Stimulated activated CD4-positive, alpha-beta T cell treated with anti-CD3 and anti-CD28 coated beads, Interleukin-1b, Interleukin-23, amount 100 ng/mL, for 4 hours (primary cell): Measurements from ENCODE around the gene PIK3R5.

Experiments used
- DNase-seq, 2 donors: peaks; one replicate each; pipeline ENCODE4 v3.0.0-alpha.2; 2020; ENCODE audit warnings: low read depth in 2 of 2

Gene PIK3R5

GRCh38 chr17:8953156-8953885 is 12.2 kb downstream of the PIK3R5 start:
- DNase-seq = no peak

- DNase-seq = no peak
These were observed 13.3 kb downstream of the PIK3R5 start for GRCh38 chr17:8952191-8952590.

DNA sequence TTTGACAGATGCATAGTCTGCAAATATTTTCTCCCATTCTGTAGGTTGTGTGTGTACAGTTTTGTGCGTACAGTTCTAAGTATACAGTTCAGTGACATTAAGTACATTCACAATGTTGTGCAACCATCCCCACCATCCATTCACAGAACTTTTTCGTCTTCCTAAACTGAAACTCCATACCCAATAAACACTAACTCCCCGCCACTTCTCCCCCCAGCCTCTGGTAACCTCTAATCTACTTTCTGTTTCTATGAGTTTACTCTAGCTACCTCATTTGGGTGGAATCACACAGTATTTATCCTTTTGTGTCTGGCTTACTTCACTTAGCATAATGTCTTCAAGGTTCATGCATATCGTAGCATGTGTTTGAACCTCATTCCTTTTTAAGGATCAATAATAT is 14.3 kb downstream of the PIK3R5 start:
- no peak for DNase-seq

DNA sequence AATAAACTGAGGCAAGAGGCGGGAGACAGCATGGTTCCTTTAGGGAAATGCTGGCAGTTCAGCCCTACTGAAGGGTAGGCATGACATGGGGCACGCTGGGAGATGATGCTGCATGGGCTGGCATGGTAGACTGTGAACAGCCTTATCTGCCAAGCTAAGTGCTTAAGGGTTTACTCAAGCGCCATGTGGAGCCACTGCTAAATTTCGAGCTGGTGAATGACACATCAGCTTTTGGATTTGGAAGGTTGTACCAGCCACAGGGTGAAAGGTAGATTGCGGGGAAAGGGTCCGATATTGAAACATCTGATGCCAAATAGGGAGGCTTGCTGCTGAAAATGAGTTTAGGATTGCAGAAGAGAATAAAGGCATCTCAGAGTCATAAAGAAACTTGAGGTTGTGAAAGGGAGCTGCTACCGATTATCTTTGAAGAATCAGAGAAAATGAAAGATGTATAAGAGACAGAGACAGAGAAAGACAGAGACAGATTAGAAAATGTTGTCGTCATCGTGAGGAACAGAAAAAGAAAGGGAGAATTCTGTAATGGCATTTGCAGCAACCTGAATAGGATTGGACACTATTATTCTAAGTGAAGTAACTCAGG is 16.3 kb downstream of the PIK3R5 start:
- DNase-seq = no peak

- no peak for DNase-seq
These were observed 17.0 kb downstream of the PIK3R5 start for GRCh38 chr17:8948462-8948861.

DNA sequence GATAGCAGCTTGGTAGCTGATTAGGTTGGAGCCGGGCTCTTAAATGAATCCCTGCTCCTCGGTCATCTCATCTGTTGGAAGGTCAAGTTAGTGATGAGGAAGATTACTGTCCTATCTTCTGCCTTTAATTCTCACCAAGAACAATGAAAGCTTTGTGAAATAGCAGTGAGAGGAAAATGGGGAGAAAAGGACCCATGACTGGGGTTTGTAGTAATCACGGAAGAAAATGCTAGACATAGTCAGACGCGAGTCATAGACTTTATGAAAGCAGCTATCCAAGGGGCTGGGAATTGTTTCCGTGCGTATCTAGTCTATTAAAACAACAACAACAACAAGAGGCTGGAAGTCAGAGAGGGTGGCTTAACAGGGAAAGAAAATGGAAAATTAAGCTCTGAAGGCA is 18.3 kb downstream of the PIK3R5 start:
- DNase-seq = no peak

GRCh38 chr17:8946476-8946875 is 19.0 kb downstream of the PIK3R5 start:
- DNase-seq = no peak

GRCh38 chr17:8946071-8946470 is 19.4 kb downstream of the PIK3R5 start:
- no peak for DNase-seq

GRCh38 chr17:8944748-8945147 is 20.8 kb downstream of the PIK3R5 start:
- DNase-seq = no peak

DNA sequence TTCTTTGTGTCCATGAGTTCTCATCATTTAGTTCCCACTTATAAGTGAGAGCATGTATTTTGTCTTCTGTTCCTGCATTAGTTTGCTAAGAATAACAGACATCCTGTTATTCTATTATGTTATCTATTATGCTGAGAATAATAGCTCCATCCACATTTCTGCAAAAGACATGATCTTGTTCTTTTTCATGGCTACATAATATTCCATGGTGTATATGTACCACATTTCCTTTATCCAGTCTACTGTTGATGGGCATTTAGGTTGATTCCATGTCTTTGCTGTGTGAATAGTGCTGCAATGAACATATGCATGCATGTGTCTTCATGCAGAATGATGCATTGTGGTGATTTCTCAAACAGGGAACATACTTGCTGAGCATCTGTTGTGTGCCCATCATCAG is 21.4 kb downstream of the PIK3R5 start:
- no peak for DNase-seq

DNA sequence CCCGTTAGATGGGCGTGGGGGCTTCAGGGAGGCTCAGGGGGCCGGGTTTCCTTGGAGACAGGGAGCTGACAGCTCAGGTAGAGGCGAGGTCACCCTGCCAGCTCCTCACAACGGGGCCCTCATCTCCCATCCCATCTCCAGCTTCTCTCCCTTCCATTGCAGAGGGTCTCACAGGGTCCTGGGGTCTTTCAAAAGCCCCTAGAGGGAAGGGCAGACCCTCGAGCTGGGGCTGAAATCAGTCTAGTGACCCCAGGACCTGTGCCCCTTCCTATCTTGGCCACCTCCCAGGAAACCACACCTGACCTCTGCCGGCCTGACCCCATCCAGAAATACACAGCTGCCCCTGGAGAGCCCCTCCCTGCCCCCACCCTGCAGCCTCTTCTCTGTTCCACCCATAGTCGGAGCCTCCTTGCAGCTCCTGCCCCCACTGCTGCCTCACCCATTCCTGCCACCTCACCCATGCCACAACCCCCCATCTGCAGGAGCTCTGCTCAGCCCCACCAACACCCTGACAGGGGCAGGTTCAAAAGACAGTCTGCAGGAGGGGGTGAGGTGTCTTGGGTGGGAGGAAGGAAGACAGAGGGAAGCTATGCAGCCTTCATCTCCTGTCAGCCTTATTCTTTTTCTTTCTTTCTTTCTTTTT is 23.4 kb downstream of the PIK3R5 start:
- DNase-seq = no peak

DNA sequence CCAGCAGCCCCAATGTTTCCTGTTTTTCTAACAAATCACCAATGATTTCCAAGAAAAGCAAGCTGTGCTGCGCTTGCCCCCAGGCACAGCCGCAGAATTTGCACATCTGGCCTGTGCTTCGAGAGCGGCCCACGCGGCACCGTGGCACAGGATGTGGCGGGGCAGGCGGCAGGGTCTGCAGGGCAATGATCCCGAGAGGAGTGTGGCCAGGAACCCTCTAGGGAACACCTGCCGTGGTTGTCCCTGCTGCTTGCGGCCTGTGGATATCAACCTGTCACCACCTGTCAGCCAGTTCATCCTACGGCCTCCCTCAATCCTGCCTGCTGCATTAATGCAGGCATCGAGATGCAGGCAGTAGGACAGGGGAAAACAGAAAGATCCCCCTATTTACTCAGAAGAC is 24.0 kb downstream of the PIK3R5 start:
- DNase-seq = peak in 1 of 2 donors; percentile 47

DNA sequence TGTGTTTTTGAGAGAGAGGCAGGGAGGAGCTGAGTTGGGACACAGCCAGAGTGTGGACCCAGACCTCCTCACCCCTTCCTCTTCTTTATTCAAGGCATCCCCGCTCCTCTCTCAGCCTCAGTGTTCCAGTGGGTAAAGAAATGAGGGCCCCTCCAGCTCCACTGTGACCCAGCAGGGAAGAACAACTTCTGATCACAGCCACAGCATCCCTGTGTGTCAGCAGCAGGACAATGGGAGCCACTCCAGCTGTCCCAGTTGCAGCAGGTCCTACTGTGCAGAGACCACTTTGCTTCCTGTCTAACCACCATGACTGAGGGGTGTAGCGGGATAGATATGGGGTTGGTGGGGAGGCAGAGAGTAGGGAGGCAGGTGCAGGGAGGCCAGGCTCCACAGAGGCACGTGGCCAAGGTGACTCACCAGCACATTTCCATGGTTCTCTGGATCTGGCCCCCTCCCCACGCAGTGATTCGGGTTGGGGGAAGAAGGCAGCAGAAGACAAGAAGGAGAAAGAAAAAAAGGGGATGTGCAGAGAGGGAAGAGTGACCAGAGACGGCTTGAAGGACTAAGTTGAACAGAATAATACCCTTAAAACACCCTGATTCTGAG is 24.5 kb downstream of the PIK3R5 start:
- no peak for DNase-seq

DNA sequence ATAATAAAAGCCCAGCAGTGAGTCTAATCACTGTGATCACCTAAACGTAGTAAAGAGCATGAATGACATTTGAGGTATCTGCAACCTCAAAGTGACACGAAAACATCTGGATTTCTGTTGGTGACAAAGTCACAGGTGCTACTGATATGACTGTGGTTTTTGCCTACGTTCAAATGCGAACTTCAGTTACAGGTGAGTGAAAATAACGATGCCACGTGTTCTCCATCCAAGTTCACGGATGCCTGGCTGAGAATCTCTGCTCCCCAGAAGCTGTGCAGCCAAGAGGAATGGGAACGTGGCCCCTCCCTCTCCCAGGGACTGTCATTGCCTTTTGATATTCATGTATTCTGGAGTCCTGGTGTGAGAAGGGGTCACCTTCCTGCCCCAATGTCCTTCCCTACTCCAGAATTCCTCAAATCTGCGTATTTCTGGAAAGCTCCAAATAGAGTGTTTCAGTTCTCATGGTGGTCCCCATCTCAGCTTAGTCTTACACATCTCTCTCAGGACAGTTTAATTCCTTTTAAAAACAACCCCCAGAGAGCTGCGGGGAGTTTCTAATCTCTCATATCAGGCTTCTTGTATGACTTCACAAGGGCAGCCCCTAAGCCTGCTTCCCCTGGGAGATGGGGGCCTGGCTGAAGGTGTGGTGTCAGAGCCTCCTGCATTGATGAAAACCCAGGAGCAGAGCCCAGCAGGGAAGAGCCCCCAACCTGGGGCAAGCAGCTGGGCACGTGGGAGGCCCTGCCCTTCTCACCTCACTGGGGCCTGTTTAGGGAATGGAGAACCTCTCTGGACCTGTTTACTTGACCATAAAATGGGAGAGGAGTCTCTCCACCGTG is 25.8 kb downstream of the PIK3R5 start:
- no peak for DNase-seq

DNA sequence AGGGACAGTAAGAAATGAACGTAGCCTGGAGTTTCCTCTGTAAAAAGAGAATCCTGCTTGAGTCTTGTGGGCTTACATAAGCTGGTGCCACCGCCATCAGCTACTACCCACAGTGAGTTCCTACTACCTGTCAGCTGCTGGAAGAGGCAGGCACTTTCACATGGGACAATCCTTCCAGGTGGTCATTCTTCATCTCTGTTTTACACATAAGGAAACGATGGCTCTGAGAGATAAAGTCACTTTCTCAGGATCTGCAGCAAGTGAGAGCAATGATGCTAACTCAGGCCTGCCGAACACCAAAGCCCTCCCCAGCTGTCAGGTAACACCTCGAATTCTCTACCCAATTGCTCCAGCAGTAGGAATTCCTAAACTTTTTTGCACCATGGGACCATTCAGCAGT is 26.6 kb downstream of the PIK3R5 start:
- DNase-seq = no peak

DNA sequence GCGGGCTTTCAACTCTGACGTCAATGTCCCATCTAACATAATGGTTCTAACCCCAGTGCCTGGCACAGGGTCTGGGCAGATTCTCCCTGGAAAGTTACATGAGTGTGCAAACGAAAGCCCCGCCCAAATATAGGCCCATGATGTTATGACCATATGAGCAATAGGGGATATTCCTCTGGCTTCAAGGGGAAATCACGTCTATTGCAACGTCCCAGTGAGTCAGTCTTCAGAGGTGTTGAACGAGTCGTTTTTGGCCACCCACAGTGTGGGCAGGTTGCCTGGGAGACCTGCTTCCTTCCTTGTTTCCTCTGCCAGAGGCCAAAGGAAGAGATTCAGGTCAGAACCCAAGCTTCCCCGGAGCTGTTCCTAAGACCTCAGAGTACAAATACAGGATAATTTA is 30.3 kb downstream of the PIK3R5 start:
- DNase-seq = peak in 1 of 2 donors; percentile 49

- DNase-seq = no peak
These were observed 31.2 kb downstream of the PIK3R5 start for GRCh38 chr17:8934346-8934745.

GRCh38 chr17:8930649-8931048 is 34.9 kb downstream of the PIK3R5 start:
- no peak for DNase-seq

- no peak for DNase-seq
These were observed 37.2 kb downstream of the PIK3R5 start for GRCh38 chr17:8928347-8928746.

- DNase-seq = no peak
These were observed 38.1 kb downstream of the PIK3R5 start for GRCh38 chr17:8927395-8927794.

DNA sequence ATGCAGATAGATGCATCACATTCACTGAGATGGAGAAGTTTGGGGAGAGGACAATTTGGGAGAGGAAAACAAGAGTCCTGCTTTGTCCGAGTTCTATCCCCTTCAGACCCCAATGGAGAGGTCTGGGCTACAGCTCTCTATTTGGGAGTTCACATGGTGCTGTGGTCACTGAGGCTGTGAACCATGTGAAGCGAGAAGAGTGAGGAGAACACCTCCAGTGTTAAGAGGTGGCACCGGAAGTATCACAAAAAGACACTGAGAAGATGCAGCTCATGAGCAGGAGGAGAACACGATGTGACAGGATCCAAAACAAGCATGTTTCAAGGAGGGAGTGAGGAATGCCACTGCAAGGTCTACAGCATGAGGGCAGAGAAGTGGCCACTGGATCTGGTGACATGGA is 39.7 kb downstream of the PIK3R5 start:
- no peak for DNase-seq

DNA sequence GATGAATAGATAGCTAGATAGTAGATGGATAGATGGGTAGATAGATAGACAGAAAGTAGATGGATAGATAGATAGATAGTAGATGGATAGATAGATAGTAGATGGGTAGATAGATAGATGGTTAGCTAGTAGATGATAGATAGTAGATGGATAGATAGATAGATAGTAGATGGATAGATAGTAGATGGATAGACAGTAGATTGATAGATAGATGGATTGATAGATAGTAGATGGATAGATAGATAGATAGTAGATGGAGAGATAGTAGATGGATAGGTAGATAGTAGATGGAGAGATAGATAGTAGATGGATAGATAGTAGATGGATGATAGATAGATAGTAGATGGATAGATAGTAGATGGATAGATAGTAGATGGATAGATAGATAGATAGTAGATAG is 40.4 kb downstream of the PIK3R5 start:
- DNase-seq = no peak
